ENCODE data around the gene ABCC8. TPM values are rescaled to one million over a fixed set of nuclear protein-coding genes. Genes with fewer than 3 reads are reported as not detected.

Gene ABCC8
- total and polyA plus RNA-seq, 2 donors (not counting 3 experiments of a cell fraction or from before 2014, with no cell fraction given): not detected

- no peak for TF ChIP-seq EZH2 (IDR thresholded peaks at IDR 0.05; ENCODE audit: borderline replicate concordance, low read depth, low read length, severe bottlenecking)
- no peak for TF ChIP-seq JUN (IDR thresholded peaks at IDR 0.05; ENCODE audit: borderline replicate concordance, insufficient read depth, insufficient read length, low read depth)
- TF ChIP-seq MAX (IDR thresholded peaks at IDR 0.05; ENCODE audit: insufficient read depth, insufficient read length): no peak
- no peak for TF ChIP-seq POLR2A (IDR thresholded peaks at IDR 0.05; ENCODE audit: low read depth, low read length)
- TF ChIP-seq MYC (IDR thresholded peaks at IDR 0.05; ENCODE audit: low read depth, low read length): no peak
- TF ChIP-seq GATA2 (IDR thresholded peaks at IDR 0.05; ENCODE audit: insufficient read depth, insufficient read length, low read depth, low read length): no peak
- H4K20me1 ChIP-seq (replicated peaks; ENCODE audit: control insufficient read depth, extremely low read depth, insufficient read depth, low read length): no peaks in the 10 kb centered on the region
- no peaks in the 10 kb centered on the region for H3K9me1 ChIP-seq (replicated peaks; ENCODE audit: control insufficient read depth, extremely low read depth, insufficient read depth, low read length)
- H3K4me1 ChIP-seq (ENCODE audit: control insufficient read depth, extremely low read depth, insufficient read depth, low read length): peaks cover 5% of the 10 kb centered on the region
- intact Hi-C loops (cut with micrococcal nuclease): no loop called here
- H3K27me3 ChIP-seq (ENCODE audit: control insufficient read depth in 2 of 2, insufficient read depth in 2 of 2, low read length in 2 of 2): no peaks in the 10 kb centered on the region
- no peak overlapping the region for H2AFZ ChIP-seq (ENCODE audit: low read depth, low read length)
- no peak overlapping the region for H3K4me2 ChIP-seq (ENCODE audit: insufficient read depth, low read length)
- no peaks in the 10 kb centered on the region for H3K79me2 ChIP-seq (ENCODE audit: control insufficient read depth, insufficient read depth, low read length)
- DNase-seq (ENCODE audit: low read depth, low spot score) (no peak), FAIRE-seq (no peak)
- no peaks in the 10 kb centered on the region for H3K36me3 ChIP-seq (ENCODE audit: control insufficient read depth in 2 of 2, extremely low read depth in 1 of 2, insufficient read depth in 2 of 2, low read length in 2 of 2)
- no peak overlapping the region for H3K4me3 ChIP-seq (replicated peaks in 1 of 3; ENCODE audit: insufficient read depth in 1 of 3, low read depth in 1 of 3, low read length in 3 of 3)
- no TSS peak for BruUV-seq (replicated peaks)
- no peak overlapping the region for H3K27ac ChIP-seq (ENCODE audit: insufficient read depth, low read depth, low read length)
- dilution Hi-C loops (cut with MboI; ENCODE audit: extremely low pct_ligation_motif_present, low sequenced_read_pairs): no loop called here
- POLR2A ChIA-PET: no interaction called here
- H3K9me3 ChIP-seq (replicated peaks; ENCODE audit: control insufficient read depth, insufficient read depth, low read length): no peaks in the 10 kb centered on the region
- CTCF ChIA-PET: interaction anchor here (1.2 kb wide), 1 partner anchor 22 kb away, joined by 5 read pairs; no protein-coding TSS in a partner anchor
- no peak overlapping the region for H3K9ac ChIP-seq (replicated peaks; ENCODE audit: extremely low read depth, insufficient read depth, low read length)
These were observed 70.4 kb downstream of the ABCC8 start for GRCh38 chr11:17406082-17406817.

Data from endothelial cell of umbilical vein (primary cell).